Sciatic nerve (tissue), 2 donors: ENCODE data around the gene SCYGR4. TPM values are rescaled to one million over a fixed set of nuclear protein-coding genes. Genes with fewer than 3 reads are reported as not detected.
"Not testable (repeated sequence)": the region's sequence is repeated elsewhere in the genome, so short reads cannot be mapped to it uniquely, and the experiment has no call there.

ENCODE experiments used
- ATAC-seq: fragments of 200-7000 bp; cut with Tn5 transposase; one replicate; pipeline ENCODE4 v1.9.1; 2020; ENCODE audit warnings: mild to moderate bottlenecking, moderate library complexity
- DNase-seq: peaks from one replicate; pipeline ENCODE4 v3.0.0-alpha.2; 2020; ENCODE audit warnings: low spot score
- intact Hi-C: fragments of 100-400 bp; cut with DNase I; formaldehyde crosslinking; loops from one replicate; pipeline ENCODE4 v1.14.2; 2022
- total RNA-seq: library from RNA; stranded (reverse); fragmentation: NEBNext Ultra II Directional; extraction: Animal tissue kit (Norgen Biotek cat#: 25700); gene quantifications from one replicate; pipeline ENCODE4 v1.2.1, GENCODE V29; 2021
- donor health status: DM: no; HTN: no; CAD: no.
- donor health status: DM: no; HTN: no; CAD: no.

SCYGR4 gene
- total RNA-seq, 1 donor from 2014 or later, result not detected

DNA sequence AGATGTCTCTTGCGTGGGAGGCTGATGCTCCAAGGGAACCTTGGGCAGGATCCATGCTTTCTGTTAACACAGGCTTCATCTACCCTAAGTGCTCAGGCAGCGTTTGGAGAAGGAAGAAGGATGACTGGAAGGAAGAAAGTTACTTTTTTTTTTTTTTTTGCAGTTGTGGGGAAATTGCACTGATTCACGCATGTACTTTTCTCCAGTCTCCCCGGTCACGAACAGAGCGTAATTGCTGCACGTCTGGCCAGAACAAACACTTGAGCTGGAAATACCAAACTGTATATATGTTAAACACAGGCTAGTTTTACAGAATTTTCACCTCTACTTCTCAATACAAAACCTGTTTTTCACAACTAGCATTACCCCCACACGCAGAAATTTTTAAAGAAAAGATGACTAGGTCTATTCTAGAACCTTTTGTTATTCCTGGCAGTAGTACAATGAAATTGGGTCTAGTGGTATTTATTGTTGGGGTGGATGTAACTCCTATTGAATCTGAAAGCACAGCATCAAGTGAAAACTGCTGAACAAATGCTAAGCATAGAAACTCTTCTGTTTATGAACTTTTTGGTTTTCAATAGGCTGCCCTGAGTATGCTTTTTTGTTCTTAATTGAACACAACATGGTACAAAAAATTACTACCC is 40.0 kb downstream of the SCYGR4 start:
- ATAC-seq, result peak; percentile 32
- DNase-seq, result no peak
- intact Hi-C loops, result loop anchor here (10.0 kb wide), 1 partner anchor 107 kb away; no protein-coding TSS in a partner anchor

DNA sequence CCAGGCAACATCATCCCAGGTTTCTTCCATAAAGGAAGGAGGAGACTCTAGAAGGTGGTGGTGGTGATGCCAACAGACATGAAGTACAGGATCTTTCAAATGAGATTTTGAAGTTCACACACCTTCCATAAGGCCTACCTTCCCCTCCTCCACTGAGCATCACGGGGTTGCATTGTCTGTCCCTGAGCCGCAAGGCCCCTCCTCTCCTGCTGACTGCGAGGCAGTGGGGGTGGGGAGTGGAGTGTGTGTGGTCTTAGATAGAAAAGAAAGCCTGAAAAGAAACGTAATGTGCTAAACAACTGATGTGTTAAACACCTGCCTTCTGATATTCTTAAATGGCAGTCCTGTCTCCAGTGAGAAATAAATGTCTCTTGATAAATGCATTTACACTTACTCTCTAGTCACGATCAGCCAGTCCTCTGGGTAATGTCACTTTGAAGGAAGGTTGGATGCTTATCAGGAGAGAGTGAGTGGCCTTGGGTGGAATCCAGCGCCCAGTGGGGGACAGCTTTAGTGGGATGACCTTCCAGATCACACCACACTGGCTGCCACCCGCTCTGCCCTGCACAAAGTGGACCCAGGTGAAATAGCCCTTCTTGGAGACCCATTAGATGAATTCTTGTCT is 43.8 kb downstream of the SCYGR4 start:
- intact Hi-C loops, result no loop called here
- ATAC-seq (no peak), DNase-seq (no peak)

DNA sequence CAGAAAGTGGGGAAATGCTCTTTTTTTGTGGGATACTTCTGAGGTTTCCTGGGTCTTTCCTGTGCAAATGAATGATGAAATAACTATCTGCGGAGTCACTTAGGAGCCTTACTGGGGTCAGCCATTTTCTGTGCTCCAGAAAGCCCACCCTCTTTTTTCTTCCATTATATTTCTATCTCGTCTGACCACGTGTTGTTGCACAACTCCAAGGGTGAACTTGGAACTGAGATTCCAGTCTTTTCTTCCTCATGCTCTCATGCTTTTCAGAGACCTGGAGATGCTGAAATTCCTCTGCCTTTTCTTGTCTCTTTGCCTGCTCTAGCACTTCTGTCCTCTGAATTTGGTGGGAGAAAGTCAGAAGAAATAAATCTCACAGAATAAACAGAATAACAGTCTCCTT is 44.5 kb downstream of the SCYGR4 start:
- ATAC-seq (no peak), DNase-seq (no peak)
- intact Hi-C loops, result no loop called here

DNA sequence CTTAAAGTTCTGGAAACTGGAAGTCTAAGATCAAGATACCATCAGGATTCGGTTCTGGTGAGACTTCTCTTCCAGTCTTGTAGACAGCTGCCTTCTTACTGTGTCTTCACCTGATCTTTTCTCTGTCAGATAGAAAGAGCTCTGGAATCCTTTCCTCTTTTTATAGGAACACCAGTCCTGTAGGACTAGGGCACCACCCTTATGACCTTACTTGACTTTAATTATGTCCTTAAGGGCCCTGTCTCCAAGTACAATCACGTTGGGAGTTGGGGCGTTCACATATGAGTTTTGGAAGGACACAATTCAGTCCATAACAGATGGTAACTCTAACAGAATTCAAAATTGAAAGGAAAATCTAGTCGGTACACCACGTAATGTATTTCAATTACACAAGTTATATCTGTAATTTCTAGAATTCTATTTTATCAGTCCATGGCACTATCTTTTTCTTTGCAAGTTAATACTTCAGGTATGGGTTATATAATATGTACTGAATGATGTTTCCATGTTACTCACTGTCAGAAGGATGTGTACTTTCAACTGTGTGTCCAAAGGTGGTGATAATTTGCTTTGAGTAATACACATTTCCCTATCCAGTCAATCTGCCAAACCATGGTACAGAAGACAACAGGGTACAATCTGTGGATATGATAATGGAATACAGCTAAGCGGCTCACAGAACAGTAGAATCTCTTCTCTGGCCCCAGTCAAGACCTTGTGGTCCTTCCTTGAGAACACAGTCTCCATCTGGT is 48.1 kb downstream of the SCYGR4 start:
- ATAC-seq (no peak), DNase-seq (no peak)
- intact Hi-C loops, result no loop called here

DNA sequence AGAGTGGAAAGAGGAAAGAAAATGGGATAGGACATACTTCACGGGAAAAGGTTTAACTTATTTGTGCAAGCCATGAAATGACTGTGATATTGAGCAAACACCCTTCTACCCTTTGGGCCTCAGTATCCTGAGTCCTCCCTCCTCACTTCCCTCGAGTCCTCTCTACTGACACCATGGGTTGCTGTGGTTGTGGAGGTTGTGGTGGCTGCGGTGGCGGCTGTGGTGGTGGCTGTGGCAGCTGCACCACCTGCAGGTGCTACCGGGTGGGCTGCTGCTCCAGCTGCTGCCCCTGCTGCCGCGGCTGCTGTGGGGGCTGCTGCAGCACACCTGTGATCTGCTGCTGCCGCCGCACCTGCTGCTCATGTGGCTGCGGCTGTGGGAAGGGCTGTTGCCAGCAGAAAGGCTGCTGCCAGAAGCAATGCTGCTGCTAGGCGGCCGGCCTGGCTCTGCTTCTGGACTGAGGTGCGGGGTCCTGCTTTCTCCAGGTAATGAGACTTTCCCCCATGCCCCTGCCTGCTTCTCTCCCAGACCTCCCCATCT is 49.4 kb downstream of the SCYGR4 start, which contains the start of gene SCYGR5:
Gene SCYGR5 (plus strand): TSS at position 174 of the 540 bp plus-strand sequence. CDS start 0 bp downstream, at position 174.
- DNase-seq, intact Hi-C loops, ATAC-seq: not testable (repeated sequence)

Other genes starting within 250 kb of the SCYGR4 start
- not detected for gene TM4SF20, start 238.2 kb upstream of the SCYGR4 start, total RNA-seq
- gene SCYGR1, start 229.5 kb upstream of the SCYGR4 start, total RNA-seq, result not detected
- 85.6 TPM for gene AGFG1, start 145.3 kb upstream of the SCYGR4 start, total RNA-seq
- not detected for gene SCYGR2, start 18.6 kb upstream of the SCYGR4 start, total RNA-seq
- not detected for gene SCYGR3, start 2.7 kb upstream of the SCYGR4 start, total RNA-seq
- gene SCYGR5, start 49.3 kb downstream of the SCYGR4 start, total RNA-seq, result not detected
- gene SLC19A3, start 100.5 kb downstream of the SCYGR4 start, total RNA-seq, result 7.1 TPM
- not detected for gene SCYGR6, start 107.3 kb downstream of the SCYGR4 start, total RNA-seq
- gene SCYGR7, start 110.8 kb downstream of the SCYGR4 start, total RNA-seq, result not detected
- gene SCYGR8, start 128.4 kb downstream of the SCYGR4 start, total RNA-seq, result not detected
- 0.76 TPM for gene CCL20, start 196.3 kb downstream of the SCYGR4 start, total RNA-seq